NCI-H345 treated with DMSO at 0.1 percent for 48 hours (cell line): ENCODE measurements around the gene A4GNT.

Experiments
- DNase-seq: peaks from one replicate; lab custom pipeline; 2025; ENCODE audit not compliant: unreplicated experiment; lab: John Stamatoyannopoulos, UW

Gene A4GNT

DNA sequence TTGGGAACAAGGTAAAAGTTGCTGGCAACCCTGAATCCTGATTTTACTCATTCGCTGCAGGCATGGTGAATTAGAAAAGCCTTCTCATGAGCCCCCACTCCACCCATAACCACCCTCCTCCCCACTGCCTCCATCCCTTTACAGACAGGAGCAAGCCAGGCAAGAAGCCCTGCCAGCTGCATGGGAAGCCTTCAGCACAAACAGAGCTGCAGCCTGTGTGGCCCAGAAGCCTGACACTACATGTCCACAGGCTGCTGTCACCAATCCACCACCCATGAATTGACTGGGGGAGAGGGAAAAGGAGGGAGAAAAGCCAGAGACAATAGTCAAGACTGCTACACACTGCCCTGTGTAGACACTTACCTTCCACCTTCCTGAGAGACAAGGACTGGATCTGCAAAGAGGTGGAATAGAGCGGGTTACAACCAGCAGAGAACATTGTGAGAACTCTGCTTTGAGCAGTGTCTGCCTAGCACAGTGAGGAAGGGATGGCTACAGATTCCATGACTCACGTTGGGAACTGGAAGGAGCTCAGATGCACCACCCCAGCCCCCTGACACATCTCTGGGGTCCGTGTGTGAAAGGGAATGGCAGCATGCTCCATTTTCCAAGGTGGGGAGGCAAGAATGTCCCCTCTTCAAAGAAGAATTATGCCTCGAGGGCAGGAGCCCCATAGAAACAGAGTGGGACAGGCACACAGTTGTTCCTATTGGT lies 50.7 kb downstream of the A4GNT start:
- DNase-seq, result no peak

DNA sequence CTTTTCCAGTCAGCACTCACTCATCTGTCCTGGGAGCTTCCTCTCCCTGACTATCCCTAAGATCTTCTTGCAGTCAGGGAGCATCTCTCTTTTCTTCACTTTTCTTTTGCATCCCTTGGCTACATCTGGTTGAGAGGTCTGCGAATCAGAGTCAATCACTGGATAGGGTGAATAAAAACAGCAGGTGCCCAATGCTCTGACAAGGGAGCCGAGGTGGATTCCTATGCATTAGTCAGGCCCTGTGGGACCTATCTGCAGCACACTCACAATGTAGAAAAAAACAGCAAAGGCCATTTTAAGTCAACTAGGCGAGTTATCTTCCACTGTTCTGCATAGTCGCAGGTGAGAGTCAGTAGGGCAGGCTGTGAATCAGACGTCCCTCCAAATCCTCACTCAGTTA lies 52.3 kb downstream of the A4GNT start:
- no peak for DNase-seq

GRCh38 chr3:138078901-138079344 lies 53.3 kb downstream of the A4GNT start:
- DNase-seq, result no peak

GRCh38 chr3:138078096-138078495 lies 54.1 kb downstream of the A4GNT start:
- no peak for DNase-seq
